ENCODE measurements around the gene LDB1. TPM values are rescaled to one million over a fixed set of nuclear protein-coding genes. Genes with fewer than 3 reads are reported as not detected.

LDB1 gene
- total and polyA plus RNA-seq, 2 donors (not counting 3 experiments of a cell fraction or from before 2014, with no cell fraction given) = 65.7 to 137 TPM

GRCh38 chr10:102159051-102159597 is 39.0 kb upstream of the LDB1 start:
- no peak for FAIRE-seq
- CTCF ChIA-PET = interaction anchor here (0.6 to 2.3 kb wide), 3 partner anchors 10 to 193 kb away, joined by 3 to 22 read pairs (median 6); no protein-coding TSS in a partner anchor
- DNase-seq (ENCODE audit: low read depth, low spot score) = no peak
- no TSS peak for BruUV-seq (replicated peaks)
- TF ChIP-seq FOS (IDR thresholded peaks at IDR 0.05; ENCODE audit: borderline replicate concordance, insufficient read depth, low read length) (no peak), MYC (IDR thresholded peaks at IDR 0.05; ENCODE audit: low read depth, low read length) (no peak), MAX (IDR thresholded peaks at IDR 0.05; ENCODE audit: insufficient read depth, insufficient read length) (no peak), POLR2AphosphoS5 (IDR thresholded peaks at IDR 0.05; ENCODE audit: insufficient read depth, low read depth, low read length) (no peak), JUN (IDR thresholded peaks at IDR 0.05; ENCODE audit: borderline replicate concordance, insufficient read depth, insufficient read length, low read depth) (no peak)
- peaks cover 40 to 43% of the 10 kb centered on the region in 2 experiments for H3K36me3 ChIP-seq (ENCODE audit: control insufficient read depth in 2 of 2, extremely low read depth in 1 of 2, insufficient read depth in 2 of 2, low read length in 2 of 2)
- no peak overlapping the region for H3K4me2 ChIP-seq (ENCODE audit: insufficient read depth, low read length)
- no peak overlapping the region for H3K4me3 ChIP-seq (replicated peaks in 1 of 3; ENCODE audit: insufficient read depth in 1 of 3, low read depth in 1 of 3, low read length in 3 of 3)
- H3K27ac ChIP-seq (ENCODE audit: insufficient read depth, low read depth, low read length) = no peak overlapping the region
- H2AFZ ChIP-seq (ENCODE audit: low read depth, low read length) = no peak overlapping the region
- dilution Hi-C loops (cut with MboI; ENCODE audit: extremely low pct_ligation_motif_present, low sequenced_read_pairs) = no loop called here
- no peaks in the 10 kb centered on the region for H3K9me3 ChIP-seq (replicated peaks; ENCODE audit: control insufficient read depth, insufficient read depth, low read length)
- intact Hi-C loops (cut with micrococcal nuclease) = no loop called here
- no peaks in the 10 kb centered on the region for H3K4me1 ChIP-seq (ENCODE audit: control insufficient read depth, extremely low read depth, insufficient read depth, low read length)
- POLR2A ChIA-PET = no interaction called here
- no peaks in the 10 kb centered on the region for H4K20me1 ChIP-seq (replicated peaks; ENCODE audit: control insufficient read depth, extremely low read depth, insufficient read depth, low read length)
- H3K79me2 ChIP-seq (ENCODE audit: control insufficient read depth, insufficient read depth, low read length) = peaks cover 35% of the 10 kb centered on the region
- no peaks in the 10 kb centered on the region for H3K27me3 ChIP-seq (ENCODE audit: control insufficient read depth in 2 of 2, insufficient read depth in 2 of 2, low read length in 2 of 2)
- H3K9ac ChIP-seq (replicated peaks; ENCODE audit: extremely low read depth, insufficient read depth, low read length) = no peak overlapping the region
- no peaks in the 10 kb centered on the region for H3K9me1 ChIP-seq (replicated peaks; ENCODE audit: control insufficient read depth, extremely low read depth, insufficient read depth, low read length)

GRCh38 chr10:102157224-102157623 is 37.1 kb upstream of the LDB1 start:
- no peak overlapping the region for H3K27ac ChIP-seq (ENCODE audit: insufficient read depth, low read depth, low read length)
- BruUV-seq (replicated peaks) = no TSS peak
- no peaks in the 10 kb centered on the region for H4K20me1 ChIP-seq (replicated peaks; ENCODE audit: control insufficient read depth, extremely low read depth, insufficient read depth, low read length)
- no peak overlapping the region for H3K4me3 ChIP-seq (replicated peaks in 1 of 3; ENCODE audit: insufficient read depth in 1 of 3, low read depth in 1 of 3, low read length in 3 of 3)
- CTCF ChIA-PET = interaction anchor here (0.7 to 2.4 kb wide), 3 partner anchors 12 to 195 kb away, joined by 3 to 11 read pairs (median 5); no protein-coding TSS in a partner anchor
- TF ChIP-seq EZH2 (IDR thresholded peaks at IDR 0.05; ENCODE audit: borderline replicate concordance, low read depth, low read length, severe bottlenecking) (no peak), MAX (IDR thresholded peaks at IDR 0.05; ENCODE audit: insufficient read depth, insufficient read length) (no peak), POLR2AphosphoS5 (IDR thresholded peaks at IDR 0.05; ENCODE audit: insufficient read depth, low read depth, low read length) (no peak), CTCF (IDR thresholded peaks at IDR 0.05; ENCODE audit: extremely low read depth in 1 of 2, insufficient read depth in 1 of 2, low read depth in 1 of 2, low read length in 2 of 2) (no peak), FOS (IDR thresholded peaks at IDR 0.05; ENCODE audit: borderline replicate concordance, insufficient read depth, low read length) (no peak)
- POLR2A ChIA-PET = no interaction called here
- H3K9me3 ChIP-seq (replicated peaks; ENCODE audit: control insufficient read depth, insufficient read depth, low read length) = no peaks in the 10 kb centered on the region
- H3K9ac ChIP-seq (replicated peaks; ENCODE audit: extremely low read depth, insufficient read depth, low read length) = no peak overlapping the region
- no peak overlapping the region for H2AFZ ChIP-seq (ENCODE audit: low read depth, low read length)
- no peak overlapping the region for H3K4me2 ChIP-seq (ENCODE audit: insufficient read depth, low read length)
- FAIRE-seq (no peak), DNase-seq (ENCODE audit: low read depth, low spot score) (no peak)
- intact Hi-C loops (cut with micrococcal nuclease) = no loop called here
- H3K4me1 ChIP-seq (ENCODE audit: control insufficient read depth, extremely low read depth, insufficient read depth, low read length) = peaks cover 8% of the 10 kb centered on the region
- H3K27me3 ChIP-seq (ENCODE audit: control insufficient read depth in 2 of 2, insufficient read depth in 2 of 2, low read length in 2 of 2) = no peaks in the 10 kb centered on the region
- peaks cover 52% of the 10 kb centered on the region for H3K79me2 ChIP-seq (ENCODE audit: control insufficient read depth, insufficient read depth, low read length)
- H3K9me1 ChIP-seq (replicated peaks; ENCODE audit: control insufficient read depth, extremely low read depth, insufficient read depth, low read length) = no peaks in the 10 kb centered on the region
- H3K36me3 ChIP-seq (ENCODE audit: control insufficient read depth in 2 of 2, extremely low read depth in 1 of 2, insufficient read depth in 2 of 2, low read length in 2 of 2) = peaks cover 33 to 40% of the 10 kb centered on the region in 2 experiments
- dilution Hi-C loops (cut with MboI; ENCODE audit: extremely low pct_ligation_motif_present, low sequenced_read_pairs) = no loop called here

Data from endothelial cell of umbilical vein (primary cell).